Left colon (tissue), 2 donors: ENCODE results near the gene IZUMO1. TPM values are rescaled to one million over a fixed set of nuclear protein-coding genes. Genes with fewer than 3 reads are reported as not detected.
A peak's percentile ranks its signal among the peaks of the same experiment; 100 is the strongest.
"Not testable (repeated sequence)": the region's sequence is repeated elsewhere in the genome, so short reads cannot be mapped to it uniquely, and the experiment has no call there.

Source experiments
- ATAC-seq: fragments of 200-7000 bp; cut with Tn5 transposase; one replicate; pipeline ENCODE4 v1.9.1; 2020; ENCODE audit warnings: mild to moderate bottlenecking, moderate library complexity
- DNase-seq, 2 donors: peaks; one replicate each; pipeline ENCODE4 v3.0.0-alpha.2; 2020
- intact Hi-C, 2 donors: fragments of 100-400 bp; cut with DNase I in 1 of 2; cut with micrococcal nuclease in 1 of 2; formaldehyde crosslinking; loops; one replicate each; pipeline versions ENCODE4 v1.11.2 to v1.14.0; 2022; cut with DNase I, micrococcal nuclease
- total RNA-seq, 2 donors: library from RNA; stranded (reverse); fragmentation: NEBNext Ultra II Directional; extraction: Animal tissue kit (Norgen Biotek cat#: 25700); gene quantifications; one replicate each; pipeline ENCODE4 v1.2.1, GENCODE V29; 2021
- donor health status: DM: no; HTN: no; CAD: no.
- donor health status: DM: yes; HTN: yes; CAD: no.

Gene IZUMO1
- total RNA-seq, 2 donors from 2014 or later: not detected

GRCh38 chr19:48765816-48766215, 19.1 kb upstream of the IZUMO1 start:
- intact Hi-C loops, DNase-seq, ATAC-seq: not testable (repeated sequence)

GRCh38 chr19:48760504-48761205, 13.9 kb upstream of the IZUMO1 start:
- no peak for ATAC-seq
- no peak for DNase-seq
- intact Hi-C loops: no loop called here

- no peak for DNase-seq
- no peak for ATAC-seq
- intact Hi-C loops: no loop called here
These were observed 11.0 kb upstream of the IZUMO1 start for GRCh38 chr19:48757741-48758144.

- DNase-seq: no peak
- ATAC-seq: no peak
- intact Hi-C loops: no loop called here
These were observed 10.5 kb upstream of the IZUMO1 start for GRCh38 chr19:48757089-48757675.

- DNase-seq: no peak
- ATAC-seq: no peak
- intact Hi-C loops: no loop called here
These were observed 10.0 kb upstream of the IZUMO1 start for GRCh38 chr19:48756686-48757085.

GRCh38 chr19:48756212-48756611, 9.5 kb upstream of the IZUMO1 start:
- no peak for DNase-seq
- intact Hi-C loops: no loop called here
- no peak for ATAC-seq

GRCh38 chr19:48755787-48756186, 9.1 kb upstream of the IZUMO1 start:
- DNase-seq (no peak), ATAC-seq (no peak)
- intact Hi-C loops: no loop called here

- DNase-seq (no peak), ATAC-seq (no peak)
- intact Hi-C loops: no loop called here
These were observed 8.5 kb upstream of the IZUMO1 start, which contains the start of gene FGF21 for GRCh38 chr19:48755084-48755641. Gene FGF21, plus strand, starts transcription at chr19:48755524. Its CDS starts 713 bp downstream, at chr19:48756237.

GRCh38 chr19:48752496-48753365, 6.0 kb upstream of the IZUMO1 start, which contains the start of gene FUT1:
Gene FUT1, minus strand, starts transcription at chr19:48752641. Its CDS starts 1,360 bp downstream, at chr19:48751281.
- intact Hi-C loops: no loop called here
- peak; percentile 90 for ATAC-seq
- peak; percentile 63 to 71 for DNase-seq

GRCh38 chr19:48751845-48752495, 5.3 kb upstream of the IZUMO1 start:
- no peak for ATAC-seq
- intact Hi-C loops: no loop called here
- no peak for DNase-seq

GRCh38 chr19:48750771-48751504, 4.2 kb upstream of the IZUMO1 start:
- intact Hi-C loops: no loop called here
- no peak for ATAC-seq
- no peak for DNase-seq

- DNase-seq: no peak
- no peak for ATAC-seq
- intact Hi-C loops: no loop called here
These were observed 3.6 kb upstream of the IZUMO1 start for GRCh38 chr19:48750351-48750750.

- DNase-seq (no peak), ATAC-seq (no peak)
- intact Hi-C loops: no loop called here
These were observed 3.0 kb upstream of the IZUMO1 start for GRCh38 chr19:48749571-48750198.

- intact Hi-C loops: no loop called here
- ATAC-seq (no peak), DNase-seq (no peak)
These were observed 599 bp downstream of the IZUMO1 start for GRCh38 chr19:48746110-48746509.

- ATAC-seq: peak; percentile 68
- intact Hi-C loops: no loop called here
- DNase-seq: peak in 1 of 2 donors; percentile 56
These were observed 1.3 kb downstream of the IZUMO1 start for GRCh38 chr19:48745208-48745995.

- ATAC-seq (no peak), DNase-seq (no peak)
- intact Hi-C loops: no loop called here
These were observed 4.6 kb downstream of the IZUMO1 start for GRCh38 chr19:48742096-48742495.
